Panc1 (cell line): Measurements from ENCODE around the gene CHST6. TPM values are rescaled to one million over a fixed set of nuclear protein-coding genes. Genes with fewer than 3 reads are reported as not detected.
"Not testable (repeated sequence)": the region's sequence is repeated elsewhere in the genome, so short reads cannot be mapped to it uniquely, and the experiment has no call there.

Experiments
- ATAC-seq: fragments of 200-7000 bp; cut with Tn5 transposase; 2 replicates; pipeline ENCODE4 v1.9.1; 2020; ENCODE audit warnings: mild to moderate bottlenecking, moderate library complexity
- BruUV-seq: library from RNA; stranded (reverse); fragments of 400-500 nt; replicated peaks from 2 replicates; lab custom pipeline; 2021; lab: Mats Ljungman, UMichigan
- CTCF ChIA-PET: fragments of 300-600 bp; sonication (Branson Sonifier 250); formaldehyde crosslinking; loops from one replicate; lab custom pipeline; 2022; ENCODE audit warnings: antibody characterized with exemption; lab: Charles Lee
- POLR2A ChIA-PET: fragments of 300-600 bp; sonication (Branson Sonifier 250); formaldehyde crosslinking; loops from one replicate; lab custom pipeline; 2022; ENCODE audit warnings: antibody characterized with exemption; lab: Charles Lee
- DNase-seq: peaks from one replicate; pipeline ENCODE4 v3.0.0-alpha.2; 2010; ENCODE audit warnings: low read depth, low spot score
- H3K27ac ChIP-seq: 2 replicates; pipeline ENCODE4 v1.5.1; 2011; ENCODE audit warnings: mild to moderate bottlenecking, low read length, inconsistent platforms
- H3K27me3 ChIP-seq: fragments of 200-500 bp; sonication (Bioruptor generic); 2 replicates; pipeline ENCODE4 v1.6.0; 2014; ENCODE audit warnings: low read length, inconsistent platforms; ENCODE audit not compliant: control insufficient read depth, insufficient read depth
- H3K36me3 ChIP-seq: fragments of 200-500 bp; sonication (Bioruptor generic); 2 replicates; pipeline ENCODE4 v1.5.1; 2014; ENCODE audit warnings: inconsistent platforms, mild to moderate bottlenecking, low read length, moderate library complexity; ENCODE audit not compliant: control insufficient read depth, insufficient read depth
- H3K4me1 ChIP-seq: 2 replicates; pipeline ENCODE4 v1.5.1; 2011; ENCODE audit warnings: inconsistent platforms, mild to moderate bottlenecking, low read length, moderate library complexity; ENCODE audit not compliant: control insufficient read depth, insufficient read depth
- H3K4me3 ChIP-seq, 2 experiments: 2 replicates each; pipeline ENCODE4 v1.5.1; 2011 to 2012; ENCODE audit warnings: low read depth in 2 of 2, low read length in 2 of 2, mild to moderate bottlenecking in 2 of 2, inconsistent platforms in 1 of 2, moderate library complexity in 1 of 2
- H3K9me3 ChIP-seq: fragments of 200-500 bp; sonication (Bioruptor generic); 2 replicates; pipeline ENCODE4 v1.5.1; 2014; ENCODE audit warnings: low read depth, mild to moderate bottlenecking, inconsistent platforms, low read length, moderate library complexity; ENCODE audit not compliant: control insufficient read depth, insufficient read depth
- CTCF ChIP-seq: fragments of 450-650 bp; IDR thresholded peaks from 2 replicates; pipeline ENCODE4 v1.5.1; 2017; ENCODE audit warnings: mild to moderate bottlenecking
- POLR2AphosphoS5 ChIP-seq: IDR thresholded peaks from 2 replicates; pipeline ENCODE4 v1.6.1; 2012; ENCODE audit warnings: mild to moderate bottlenecking, low read depth, low read length, moderate library complexity
- REST ChIP-seq, 2 experiments: IDR thresholded peaks; 2 replicates each; pipeline ENCODE4 v1.6.1; 2011 to 2012; ENCODE audit warnings: low read depth in 2 of 2, control low read depth in 1 of 2, low read length in 1 of 2, mild to moderate bottlenecking in 1 of 2, moderate library complexity in 1 of 2; ENCODE audit not compliant: insufficient read depth in 1 of 2
- SIN3A ChIP-seq: IDR thresholded peaks from 2 replicates; pipeline ENCODE4 v1.6.1; 2012; ENCODE audit warnings: low read depth, mild to moderate bottlenecking, low read length, moderate library complexity, borderline replicate concordance; ENCODE audit not compliant: insufficient read depth
- TCF7L2 ChIP-seq: IDR thresholded peaks from 2 replicates; pipeline ENCODE4 v1.6.1; 2011; ENCODE audit warnings: mild to moderate bottlenecking, low read depth, low read length, inconsistent platforms
- in situ Hi-C: cut with HindIII; loops from 2 replicates; pipeline ENCODE4 v1.10.0; 2016; ENCODE audit warnings: low sequenced_read_pairs, low pct_unique_long_range_greater_than_20kb
- intact Hi-C: fragments of 100-400 bp; cut with micrococcal nuclease; formaldehyde crosslinking; loops from one replicate; pipeline ENCODE4 v1.10.0; 2022; ENCODE audit not compliant: unreplicated experiment
- total RNA-seq: library from RNA; stranded (reverse); gene quantifications from one replicate; pipeline ENCODE4 v1.2.1, GENCODE V29; 2021; ENCODE audit not compliant: unreplicated experiment

Gene CHST6
- total RNA-seq, 1 experiment from 2014 or later: 0.05 TPM

GRCh38 chr16:75424105-75424762, 71.0 kb downstream of the CHST6 start:
- BruUV-seq, H3K27me3 ChIP-seq, in situ Hi-C loops, ATAC-seq, H3K27ac ChIP-seq, H3K9me3 ChIP-seq, H3K36me3 ChIP-seq, H3K4me3 ChIP-seq, POLR2A ChIA-PET, intact Hi-C loops, CTCF ChIA-PET, DNase-seq: not testable (repeated sequence)
- H3K4me1 ChIP-seq: peaks cover 11% of the 10 kb centered on the region

- ChIA-PET POLR2A (no interaction called here), CTCF (no interaction called here)
- ATAC-seq: no peak
- in situ Hi-C loops (no loop called here), intact Hi-C loops (no loop called here)
- no TSS peak for BruUV-seq
- H3K4me3 ChIP-seq: no peak overlapping the region
- peaks cover 11% of the 10 kb centered on the region for H3K4me1 ChIP-seq
- no peak for TF ChIP-seq REST (IDR thresholded peaks at IDR 0.05; ENCODE audit: insufficient read depth in 1 of 2, low read depth in 2 of 2, low read length in 1 of 2)
- TF ChIP-seq TCF7L2: no peak
- TF ChIP-seq POLR2AphosphoS5: no peak
- no peak for TF ChIP-seq SIN3A
- no peak for TF ChIP-seq CTCF
- H3K9me3 ChIP-seq: no peaks in the 10 kb centered on the region
- no peaks in the 10 kb centered on the region for H3K27me3 ChIP-seq
- DNase-seq: no peak
- H3K27ac ChIP-seq: no peak overlapping the region
- H3K36me3 ChIP-seq: no peaks in the 10 kb centered on the region
These were observed 71.5 kb downstream of the CHST6 start for GRCh38 chr16:75423723-75424104.

Other genes with a start within 250 kb of the CHST6 start
- 120 TPM for gene BCAR1, start 243.8 kb downstream of the CHST6 start, total RNA-seq
- 25.7 TPM for gene CFDP1, start 61.9 kb downstream of the CHST6 start, total RNA-seq
- gene TMEM170A, start 30.8 kb downstream of the CHST6 start, total RNA-seq: 19.0 TPM
- 0.15 TPM for gene CHST5, start 40.7 kb upstream of the CHST6 start, total RNA-seq
- 9.0 TPM for gene TMEM231, start 60.8 kb upstream of the CHST6 start, total RNA-seq
- 56.2 TPM for gene GABARAPL2, start 70.9 kb upstream of the CHST6 start, total RNA-seq
- 46.8 TPM for gene ADAT1, start 127.8 kb upstream of the CHST6 start, total RNA-seq
- 119 TPM for gene KARS1, start 152.2 kb upstream of the CHST6 start, total RNA-seq
- gene TERF2IP, start 152.3 kb upstream of the CHST6 start, total RNA-seq: 23.3 TPM
- gene CPHXL2, start 181.6 kb upstream of the CHST6 start, total RNA-seq: not detected
- gene DUXB, start 206.0 kb upstream of the CHST6 start, total RNA-seq: not detected
- gene CPHXL, start 231.0 kb upstream of the CHST6 start, total RNA-seq: not detected